GM23338 (cell line): ENCODE measurements around the gene UBALD1. TPM values are rescaled to one million over a fixed set of nuclear protein-coding genes. Genes with fewer than 3 reads are reported as not detected.

Experiments
- ATAC-seq: fragments of 200-7000 bp; cut with Tn5 transposase; 3 replicates; pipeline ENCODE4 v1.9.1; 2020
- DNase-seq: peaks from one replicate; pipeline ENCODE4 v3.0.0-alpha.2; 2015; ENCODE audit warnings: low spot score
- H2AFZ ChIP-seq: fragments of 200-600 bp; sonication (generic); 2 replicates; pipeline ENCODE4 v1.8.0; 2016; ENCODE audit warnings: antibody characterized with exemption, mild to moderate bottlenecking, moderate library complexity
- H3F3A ChIP-seq: fragments of 200-600 bp; sonication (generic); replicated peaks from 2 replicates; pipeline ENCODE4 v1.8.0; 2017; ENCODE audit warnings: antibody characterized with exemption, mixed run types, low read depth
- H3K27ac ChIP-seq: fragments of 200-600 bp; sonication (generic); 2 replicates; pipeline ENCODE4 v1.6.1; 2016; ENCODE audit warnings: low read depth
- H3K27me3 ChIP-seq: fragments of 200-600 bp; sonication (generic); 2 replicates; pipeline ENCODE4 v1.8.0; 2016; ENCODE audit warnings: mild to moderate bottlenecking, mixed run types, moderate library complexity; ENCODE audit not compliant: insufficient read depth
- H3K36me3 ChIP-seq: fragments of 200-600 bp; sonication (generic); 2 replicates; pipeline ENCODE4 v1.8.0; 2016; ENCODE audit warnings: mild to moderate bottlenecking; ENCODE audit not compliant: insufficient read depth
- H3K4me1 ChIP-seq: fragments of 200-600 bp; sonication (generic); 2 replicates; pipeline ENCODE4 v1.8.0; 2016; ENCODE audit warnings: mild to moderate bottlenecking, moderate library complexity; ENCODE audit not compliant: insufficient read depth
- H3K4me2 ChIP-seq: fragments of 200-600 bp; sonication (generic); 2 replicates; pipeline ENCODE4 v1.7.1; 2017; ENCODE audit warnings: mixed run types
- H3K4me3 ChIP-seq: fragments of 200-600 bp; sonication (generic); 2 replicates; pipeline ENCODE4 v1.6.1; 2016; ENCODE audit warnings: mixed run types
- H3K79me2 ChIP-seq: fragments of 200-600 bp; sonication (generic); replicated peaks from 2 replicates; pipeline ENCODE4 v1.8.0; 2017; ENCODE audit warnings: mild to moderate bottlenecking; ENCODE audit not compliant: insufficient read depth
- H3K9me2 ChIP-seq: fragments of 200-600 bp; sonication (generic); 2 replicates; pipeline ENCODE4 v1.8.0; 2017; ENCODE audit not compliant: insufficient read depth
- H4K20me1 ChIP-seq: fragments of 200-600 bp; sonication (generic); replicated peaks from 2 replicates; pipeline ENCODE4 v1.8.0; 2017; ENCODE audit warnings: mild to moderate bottlenecking; ENCODE audit not compliant: insufficient read depth
- H3K27ac Mint-ChIP-seq: 2 replicates; pipeline ENCODE4 v1.8.0; 2020; ENCODE audit warnings: inconsistent platforms, mild to moderate bottlenecking, moderate library complexity, mixed read lengths
- H3K27me3 Mint-ChIP-seq: 3 replicates; pipeline ENCODE4 v1.8.0; 2022; ENCODE audit warnings: low read depth, mild to moderate bottlenecking, moderate library complexity, mixed read lengths, inconsistent platforms; ENCODE audit not compliant: insufficient read depth, poor library complexity
- H3K36me3 Mint-ChIP-seq: 3 replicates; pipeline ENCODE4 v1.8.0; 2021; ENCODE audit warnings: low read depth, mild to moderate bottlenecking, inconsistent platforms, moderate library complexity, mixed read lengths
- H3K4me1 Mint-ChIP-seq: 3 replicates; pipeline ENCODE4 v1.8.0; 2020; ENCODE audit warnings: mild to moderate bottlenecking, inconsistent platforms, mixed read lengths
- H3K4me3 Mint-ChIP-seq: 3 replicates; pipeline ENCODE4 v1.8.0; 2021; ENCODE audit warnings: moderate library complexity, mild to moderate bottlenecking, inconsistent platforms, mixed read lengths
- H3K9me3 Mint-ChIP-seq: 3 replicates; pipeline ENCODE4 v1.8.0; 2020; ENCODE audit warnings: moderate library complexity, mild to moderate bottlenecking, inconsistent platforms, mixed read lengths
- CREB1 ChIP-seq: fragments of 250-450 bp; sonication (Bioruptor Pico); IDR thresholded peaks from 2 replicates; pipeline ENCODE4 v1.5.0; 2020; ENCODE audit warnings: low read depth, mild to moderate bottlenecking, moderate library complexity
- CTCF ChIP-seq, 2 experiments: fragments of 200-600 bp in 1 of 2; sonication (generic) in 1 of 2; conservative IDR thresholded peaks; 2 replicates each; pipeline versions ENCODE4 v1.5.1 to v1.6.1; 2016 to 2017; ENCODE audit warnings: antibody characterized with exemption in 2 of 2, low read depth in 2 of 2, mild to moderate bottlenecking in 2 of 2, moderate library complexity in 1 of 2
- EZH2 ChIP-seq: fragments of 200-600 bp; sonication (generic); IDR thresholded peaks from one replicate; pipeline ENCODE4 v1.8.0; 2017; ENCODE audit warnings: antibody characterized with exemption, mild to moderate bottlenecking, low read depth; ENCODE audit not compliant: unreplicated experiment
- JUNB ChIP-seq: IDR thresholded peaks from one replicate; pipeline ENCODE4 v1.6.1; 2016; ENCODE audit warnings: antibody characterized with exemption; ENCODE audit not compliant: unreplicated experiment
- ZNF331 ChIP-seq: fragments of 250-450 bp; sonication (Bioruptor Pico); IDR thresholded peaks from 2 replicates; pipeline ENCODE4 v1.5.0; 2020; ENCODE audit warnings: low read depth, mild to moderate bottlenecking, moderate library complexity
- ZNF462 ChIP-seq: fragments of 250-450 bp; sonication (Bioruptor Pico); IDR thresholded peaks from 2 replicates; pipeline ENCODE4 v1.5.0; 2020; ENCODE audit warnings: mild to moderate bottlenecking, moderate library complexity
- polyA plus RNA-seq: library from polyadenylated mRNA; unstranded; fragments of >200 nt; fragmentation: Nextera tagmentation; extraction: Ambion mirVana; gene quantifications from 2 replicates; pipeline ENCODE4 v1.2.1, GENCODE V29; 2016
- total RNA-seq: library from RNA; depleted of rRNA; stranded (reverse); fragments of >200 nt; shearing (Covaris generic); gene quantifications from 2 replicates; pipeline ENCODE4 v1.2.3, GENCODE V29; 2014

UBALD1 gene
- total and polyA plus RNA-seq, 2 experiments from 2014 or later: 20.7 to 32.8 TPM

GRCh38 chr16:4654011-4654963, 39.6 kb upstream of the UBALD1 start:
- TF ChIP-seq EZH2 (no peak), ZNF462 (no peak), ZNF331 (no peak), CREB1 (CRISPR knock-in tag) (no peak), JUNB (no peak), CTCF (conservative IDR thresholded peaks at IDR 0.05; ENCODE audit: low read depth in 2 of 2) (no peak)
- H3K4me2 ChIP-seq: no peak overlapping the region
- H4K20me1 ChIP-seq: 0 out of 2 replicates have a peak, but pooled peaks cover 5% of the 10 kb centered on the region
- H2AFZ ChIP-seq: no peak overlapping the region
- H3K79me2 ChIP-seq: no peaks in the 10 kb centered on the region
- H3K27me3 Mint-ChIP-seq: peaks cover 6% of the 10 kb centered on the region
- H3K27ac ChIP-seq: no peak overlapping the region
- H3K4me1 ChIP-seq: no peaks in the 10 kb centered on the region
- H3K27ac Mint-ChIP-seq: peak overlapping the region; percentile 52
- no peak overlapping the region for H3K4me3 ChIP-seq
- H3K27me3 ChIP-seq: no peaks in the 10 kb centered on the region
- no peak overlapping the region for H3K4me3 Mint-ChIP-seq
- no peaks in the 10 kb centered on the region for H3K9me2 ChIP-seq
- no peaks in the 10 kb centered on the region for H3F3A ChIP-seq
- DNase-seq: no peak
- H3K4me1 Mint-ChIP-seq: no peaks in the 10 kb centered on the region
- H3K36me3 ChIP-seq: no peaks in the 10 kb centered on the region
- no peaks in the 10 kb centered on the region; the same call in 2 of the 3 replicates for H3K9me3 Mint-ChIP-seq
- ATAC-seq: no peak
- peaks cover 30% of the 10 kb centered on the region for H3K36me3 Mint-ChIP-seq
